Peyer's patch (tissue), 4 donors: ENCODE results near the gene EIF5.

Experiments
- CTCF ChIP-seq, 6 experiments: fragments of 450-650 bp in 4 of 6; fragments of 200-600 bp in 2 of 6; sonication (generic) in 1 of 6; IDR thresholded peaks; one replicate each; pipeline ENCODE4 v1.5.1; 2017 to 2019; ENCODE audit warnings: antibody characterized with exemption in 6 of 6, mild to moderate bottlenecking in 3 of 6, moderate library complexity in 1 of 6
- POLR2A ChIP-seq, 2 donors: fragments of 450-650 bp; IDR thresholded peaks; one replicate each; pipeline ENCODE4 v1.5.1; 2017; ENCODE audit warnings: antibody characterized with exemption in 2 of 2, mild to moderate bottlenecking in 2 of 2, moderate library complexity in 2 of 2

GRCh38 chr14:103380719-103381377 lies 46.8 kb downstream of the EIF5 start:
- TF ChIP-seq CTCF (IDR thresholded peaks at IDR 0.05) (no peak), POLR2A (IDR thresholded peaks at IDR 0.05) (no peak)
